Erythroblast (primary cell): ENCODE results near the gene COL13A1.

Source experiments
- GATA1 ChIP-seq: IDR thresholded peaks from 2 replicates; pipeline ENCODE4 v1.6.1; 2011; ENCODE audit warnings: low read depth, mild to moderate bottlenecking, control low read depth, low read length, moderate library complexity
- POLR2A ChIP-seq: IDR thresholded peaks from 2 replicates; pipeline ENCODE4 v1.6.1; 2011; ENCODE audit warnings: mild to moderate bottlenecking, low read length

GRCh38 chr10:69888882-69889584 is 87.3 kb downstream of the COL13A1 start:
- TF ChIP-seq POLR2A = no peak
- TF ChIP-seq GATA1 = no peak
